Stimulated activated CD8-positive, alpha-beta memory T cell treated with anti-CD3 and anti-CD28 coated beads, Interleukin-15, amount 100 ng/mL, for 1 hour (primary cell): ENCODE results near the gene H2AZ2.
"Not testable (repeated sequence)": the region's sequence is repeated elsewhere in the genome, so short reads cannot be mapped to it uniquely, and the experiment has no call there.

ENCODE experiments used
- DNase-seq: peaks from one replicate; pipeline ENCODE4 v3.0.0-alpha.2; 2020; ENCODE audit warnings: low read depth

Gene H2AZ2

DNA sequence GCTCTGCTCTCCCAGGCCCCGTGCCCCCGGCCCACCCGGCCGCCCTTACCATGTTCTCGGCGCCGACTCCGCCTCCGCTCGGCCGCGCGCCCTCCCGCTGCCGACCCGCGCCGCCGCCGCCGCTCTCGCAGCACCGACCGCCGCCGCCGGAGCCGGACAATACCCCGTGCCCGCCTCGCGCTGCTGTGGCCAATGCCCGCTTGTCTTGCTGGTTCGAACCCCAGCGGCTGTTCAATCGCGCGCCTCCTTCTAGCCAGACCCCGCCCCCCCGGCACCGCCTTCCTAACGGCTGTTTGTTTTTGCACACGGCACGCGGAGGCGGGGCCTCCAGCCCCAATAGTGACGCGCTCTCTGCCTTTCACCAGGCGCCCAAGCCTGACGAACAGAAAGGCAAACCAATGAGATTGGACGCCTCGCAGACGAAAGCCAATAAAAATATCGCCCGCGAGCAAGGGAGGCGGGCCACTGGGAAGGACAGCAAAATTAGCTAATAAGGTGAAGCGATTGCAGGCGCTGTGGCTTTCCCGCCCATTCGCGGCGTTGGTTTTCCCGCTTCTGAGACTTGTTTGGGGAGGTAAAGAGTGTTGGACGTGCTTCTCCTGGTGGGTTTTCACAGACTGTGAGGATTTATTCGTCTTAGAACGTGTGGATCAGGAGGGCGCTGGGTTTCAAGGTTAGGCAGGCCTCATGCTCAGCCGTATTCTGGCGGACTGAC, at the start of gene H2AZ2:
Gene H2AZ2, minus strand, starts transcription at position 168 of the 715 bp plus-strand sequence. Its CDS starts 116 bp downstream, at position 52.
- DNase-seq, result peak; percentile 100

DNA sequence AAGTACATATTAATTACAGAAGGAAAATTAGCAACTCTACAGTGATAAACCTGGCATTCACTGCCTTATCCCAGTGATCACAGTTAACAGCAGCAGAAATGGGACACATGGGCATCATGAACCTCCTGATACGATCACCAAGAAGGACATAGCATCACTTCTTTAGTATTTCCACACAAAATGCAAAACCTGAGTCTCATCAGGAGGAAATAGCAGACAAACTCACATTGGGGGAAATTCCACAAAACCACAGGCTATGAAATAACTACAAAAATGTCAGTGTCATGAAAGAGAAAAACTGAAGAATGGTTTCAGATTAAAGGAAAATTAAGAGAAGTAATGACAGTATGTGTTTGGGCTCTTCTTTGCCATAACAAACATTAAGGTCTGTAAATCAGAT, 49.4 kb upstream of the H2AZ2 start:
- DNase-seq, result no peak

DNA sequence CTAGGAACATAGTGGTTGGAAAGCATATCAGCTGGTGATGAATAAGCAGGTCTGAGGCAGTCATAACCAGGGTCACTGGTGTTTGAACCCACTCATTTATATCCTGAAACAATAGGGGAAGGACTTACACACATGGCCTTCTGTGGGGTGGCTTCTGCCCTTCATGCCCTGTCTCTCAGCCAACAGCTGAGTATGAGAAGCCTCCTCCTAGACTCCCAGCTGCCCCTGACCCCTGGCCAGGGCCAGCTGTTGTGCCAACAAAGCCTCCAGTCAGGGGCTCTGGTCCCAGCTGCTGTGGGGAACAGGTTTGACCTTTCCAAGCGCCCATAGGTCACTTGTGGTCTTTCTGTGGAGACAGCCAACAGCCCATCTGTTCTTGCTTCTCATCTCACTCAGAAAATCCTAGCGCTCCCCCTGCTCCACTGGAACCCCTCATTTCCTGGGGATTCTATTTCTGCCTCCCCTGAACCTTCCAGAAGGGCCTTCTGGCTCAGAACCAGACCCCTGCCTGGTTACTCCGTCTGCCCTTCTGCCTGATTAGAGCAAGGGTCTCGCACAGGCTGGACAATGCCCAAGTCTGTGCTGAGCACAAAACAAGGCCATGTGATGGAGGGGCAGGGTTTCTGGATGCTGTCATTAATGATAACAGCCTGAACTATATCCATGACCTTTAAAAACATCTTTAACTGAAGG, 47.1 kb upstream of the H2AZ2 start:
- DNase-seq, result no peak

DNA sequence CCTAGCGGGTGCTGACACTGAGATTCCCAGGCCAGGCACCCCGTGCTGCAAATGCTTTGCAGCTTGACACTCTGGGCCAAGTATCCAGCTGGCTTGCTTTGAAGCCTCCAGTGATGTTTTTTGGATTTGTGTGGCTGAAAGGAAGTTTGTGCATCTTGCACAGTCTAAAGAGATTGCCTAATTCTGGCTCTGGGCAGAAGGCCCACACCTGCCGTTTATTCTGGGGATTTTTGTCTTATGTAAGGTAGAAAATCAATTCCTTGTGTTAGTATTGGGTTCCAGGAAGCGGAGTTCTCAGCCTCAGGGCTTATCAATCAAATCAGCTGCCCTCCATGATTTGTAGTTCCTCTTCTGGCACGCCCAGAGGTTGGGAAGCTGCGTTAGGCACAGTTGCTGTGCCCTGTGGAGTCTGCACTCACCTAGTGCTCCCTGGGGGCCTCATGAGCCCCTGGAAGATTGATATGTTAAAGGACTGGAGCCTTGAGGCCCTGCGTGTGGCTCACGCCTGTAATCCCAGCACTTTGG, 45.9 kb upstream of the H2AZ2 start:
- DNase-seq, result no peak

DNA sequence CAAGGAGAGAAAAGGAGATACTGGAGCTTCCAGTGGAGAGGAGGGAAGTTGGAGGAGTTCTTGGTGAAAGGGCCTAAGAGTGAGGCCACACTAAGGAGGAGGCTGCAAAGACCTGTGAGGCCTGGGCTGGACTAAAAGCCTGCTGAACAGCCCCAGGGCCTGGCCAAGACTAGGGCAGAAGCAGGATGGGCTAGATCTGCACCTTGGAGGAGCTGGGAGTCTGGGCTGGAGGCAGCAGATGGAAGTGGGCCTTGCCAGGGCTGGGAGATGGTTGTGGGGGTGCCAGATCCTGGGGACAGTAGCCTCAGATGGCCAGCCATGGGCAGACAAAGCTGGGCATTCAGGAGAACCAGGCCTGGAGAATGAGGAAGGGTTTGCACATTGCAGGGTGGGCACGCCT, 43.9 kb upstream of the H2AZ2 start:
- no peak for DNase-seq

DNA sequence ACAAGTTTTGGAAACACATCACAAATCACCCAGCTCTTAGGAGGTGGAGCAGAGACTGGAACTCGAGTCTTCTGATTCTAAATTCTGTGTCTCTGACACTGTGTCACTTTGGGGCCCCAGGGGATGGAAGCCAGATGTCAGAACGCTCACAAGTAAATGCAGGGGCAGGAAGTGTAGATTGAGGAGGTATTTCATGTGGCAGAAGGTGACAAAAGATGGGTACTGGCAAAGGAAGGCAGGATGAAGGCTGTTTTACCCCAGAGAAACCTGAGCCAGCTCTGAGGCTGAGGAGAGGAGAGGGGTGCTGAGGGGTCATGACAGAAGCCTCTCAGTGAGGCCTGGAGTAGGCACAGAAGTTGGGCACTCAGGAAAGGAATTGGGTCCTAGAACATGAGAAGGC, 43.5 kb upstream of the H2AZ2 start:
- DNase-seq, result no peak

DNA sequence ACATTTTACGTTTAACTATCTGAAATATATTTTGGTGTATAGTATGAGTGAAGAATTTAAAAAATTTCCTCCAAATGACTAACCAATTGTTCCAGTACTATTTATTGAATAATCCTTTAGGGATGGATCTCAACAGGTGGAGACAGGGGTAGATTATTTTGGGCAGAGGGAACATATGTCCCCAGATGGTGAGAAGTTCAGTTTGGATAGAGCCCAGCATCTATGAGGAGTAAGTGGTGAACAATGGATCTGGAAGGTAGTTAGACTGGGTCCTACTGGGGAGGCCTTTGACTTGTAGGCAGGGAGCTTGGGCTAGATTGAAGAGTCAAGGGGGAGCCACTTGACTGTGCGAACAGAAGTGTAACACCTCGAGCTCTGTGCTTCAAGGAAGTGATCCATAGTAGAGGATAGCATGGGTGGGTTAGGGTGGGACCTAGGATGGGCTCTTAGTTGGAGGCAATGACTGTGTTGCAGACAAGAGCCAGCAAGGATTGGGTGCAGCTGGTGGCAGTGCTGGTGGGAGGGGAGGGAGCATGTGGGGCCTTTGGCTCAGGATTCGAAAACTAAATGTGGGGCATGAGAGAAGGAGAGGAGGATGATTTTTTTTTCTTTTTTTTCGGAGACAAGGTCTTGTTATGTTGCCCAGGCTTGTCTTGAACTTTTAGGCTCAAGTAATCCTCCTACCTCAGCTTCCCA, 41.3 kb upstream of the H2AZ2 start:
- DNase-seq, result no peak

DNA sequence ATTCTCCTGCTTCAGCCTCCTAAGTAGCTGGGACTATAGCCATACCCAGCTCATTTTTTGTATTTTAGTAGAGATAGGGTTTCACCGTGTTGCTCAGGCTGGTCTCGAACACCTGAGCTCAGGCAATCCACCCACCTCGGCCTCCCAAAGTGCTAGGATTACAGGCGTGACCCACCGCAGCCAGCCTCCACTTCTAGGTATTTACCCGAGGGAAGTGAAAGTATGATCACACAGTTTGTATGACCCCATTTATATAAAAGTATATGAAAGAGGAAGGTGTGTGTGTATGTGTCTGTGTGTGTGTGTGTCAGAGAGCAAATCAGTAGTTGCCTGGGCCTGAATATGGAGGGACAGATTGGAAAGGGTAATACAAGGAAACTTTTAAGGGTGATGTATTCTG, 39.4 kb upstream of the H2AZ2 start:
- DNase-seq, result no peak

DNA sequence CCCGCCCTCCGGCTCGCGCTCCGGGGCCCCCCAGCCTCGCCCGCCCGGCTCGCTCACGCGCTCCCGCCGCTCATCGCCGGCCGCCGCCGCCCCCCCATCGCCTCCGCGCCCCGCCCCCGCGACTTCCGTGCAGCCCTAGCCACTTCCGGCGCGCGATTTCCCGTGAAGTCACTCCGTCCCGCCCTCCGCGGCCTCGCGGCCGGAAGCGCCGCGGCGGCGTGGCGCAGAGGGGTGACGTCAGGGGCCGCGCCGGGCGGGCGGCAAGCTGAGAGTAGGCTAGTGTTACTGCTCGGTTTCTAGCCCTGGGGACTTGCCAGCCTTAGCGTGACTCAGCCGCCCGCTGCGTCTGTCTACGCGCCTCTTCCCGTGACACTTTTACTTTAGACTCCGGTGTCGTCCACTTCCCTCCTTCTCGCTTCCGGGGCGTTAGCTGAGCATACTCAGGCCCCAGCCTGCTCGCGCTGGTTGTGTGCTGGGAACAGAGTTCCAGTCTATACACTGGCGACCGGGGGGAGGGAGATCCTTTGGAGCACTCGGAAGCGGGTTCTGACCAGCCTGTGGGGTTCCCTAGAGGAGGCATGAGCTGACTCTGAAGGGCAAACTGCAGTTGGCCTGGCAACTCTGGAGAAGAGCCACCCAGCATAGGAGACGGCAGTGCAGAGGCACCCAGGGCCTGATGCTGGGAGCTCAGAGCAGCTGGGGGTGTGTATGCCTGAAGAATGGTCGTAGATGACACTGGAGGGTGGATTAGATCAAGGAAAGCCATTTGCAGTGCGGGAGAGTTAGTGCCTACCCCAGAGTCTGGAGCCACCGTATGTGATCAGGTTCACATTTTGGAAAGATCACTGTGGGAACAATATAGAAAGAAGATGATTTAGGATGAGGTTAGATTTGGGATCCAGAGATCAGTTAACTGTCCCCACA, 37.8 kb upstream of the H2AZ2 start, which contains the start of gene PURB:
Gene PURB, minus strand, starts transcription at position 137 of the 924 bp plus-strand sequence. CDS start 182 bp downstream, outside the sequence.
- DNase-seq, result peak; percentile 92

DNA sequence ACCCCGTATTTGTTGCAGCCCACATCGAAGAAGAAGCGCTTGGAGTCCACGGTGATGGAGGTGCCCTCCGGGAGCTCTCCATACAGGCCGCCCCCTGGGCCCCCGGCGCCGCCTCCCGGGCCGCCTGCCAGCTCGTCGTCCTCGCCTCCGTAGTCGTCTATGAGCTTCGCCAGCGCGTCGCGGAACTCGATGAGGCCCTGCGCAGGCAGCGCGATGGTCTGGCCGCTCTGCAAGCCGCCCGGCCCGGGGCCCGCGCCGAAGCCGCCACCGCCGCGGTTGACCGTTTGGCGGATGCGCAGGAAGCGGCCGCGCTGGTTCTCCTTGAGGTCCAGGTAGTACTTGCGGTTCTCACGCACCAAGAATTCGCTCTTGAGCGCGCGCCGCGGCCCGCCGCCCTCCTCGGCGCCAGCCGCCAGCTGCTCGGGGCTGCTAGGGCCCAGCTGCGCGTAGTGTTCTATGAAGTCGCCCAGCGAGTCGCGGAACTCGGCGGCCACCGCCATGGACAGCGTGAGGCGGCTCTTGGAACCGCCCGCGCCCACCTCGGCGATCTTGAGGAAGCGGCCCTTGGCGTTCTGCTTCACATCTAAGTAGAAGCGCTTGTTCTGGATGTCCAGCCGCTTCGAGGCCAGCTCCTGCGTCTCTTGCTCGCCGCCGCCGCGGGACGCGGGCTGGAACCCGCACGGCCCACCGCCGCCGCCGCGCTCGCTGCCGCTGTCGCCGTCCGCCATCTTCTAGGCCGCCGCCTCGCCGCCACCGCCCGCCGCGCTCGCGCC, 36.9 kb upstream of the H2AZ2 start:
- peak; percentile 16 for DNase-seq

DNA sequence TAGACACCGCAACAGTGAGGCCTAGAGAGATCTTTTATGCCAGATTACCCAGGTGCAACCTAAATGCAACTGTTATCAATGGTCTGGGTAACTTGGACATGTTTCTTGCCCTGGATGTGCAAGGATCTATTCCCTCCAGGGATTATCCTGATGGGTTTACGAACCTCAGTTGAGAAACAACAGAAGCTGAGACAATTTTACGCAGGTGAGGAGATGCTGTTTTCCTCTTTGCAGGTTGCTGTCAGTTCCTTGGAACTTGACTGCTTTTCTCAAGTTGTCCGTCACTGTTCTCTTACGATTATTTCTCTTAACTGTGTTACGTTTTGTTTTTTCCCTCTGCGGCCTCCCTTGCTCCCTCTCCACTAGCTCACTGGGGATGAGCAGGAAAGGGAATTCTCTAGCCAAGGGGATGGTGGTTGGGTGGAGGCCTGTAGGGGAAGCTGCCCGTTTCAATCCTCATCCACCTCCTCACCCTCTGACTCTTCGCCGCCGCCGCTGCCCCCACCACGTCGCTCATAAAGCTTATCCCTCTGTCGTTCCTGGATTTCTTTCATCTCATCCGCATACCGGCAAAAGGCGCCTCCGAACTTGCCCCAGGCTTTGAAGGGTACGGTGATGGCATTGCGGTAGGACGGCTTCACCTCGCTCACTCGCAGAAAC, 36.2 kb upstream of the H2AZ2 start:
- DNase-seq, result no peak

DNA sequence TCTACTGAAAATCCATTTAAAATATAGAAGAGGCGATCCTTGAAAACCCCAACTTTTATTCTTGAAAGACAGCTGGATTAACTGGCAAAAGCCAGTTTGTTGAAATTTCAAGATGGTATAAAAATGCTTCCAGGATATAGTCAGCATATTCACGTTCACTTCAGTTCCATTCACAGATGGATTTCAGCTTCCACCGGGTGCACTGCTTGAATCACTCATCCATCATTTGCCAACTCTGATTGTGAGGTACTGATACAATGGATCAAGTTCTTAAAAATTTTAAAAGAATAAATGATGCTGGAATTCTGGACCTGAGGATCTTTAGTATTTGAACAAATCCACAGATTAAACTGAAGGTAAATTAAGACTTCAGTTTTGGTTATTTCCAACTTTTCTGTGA, 35.0 kb upstream of the H2AZ2 start:
- no peak for DNase-seq

DNA sequence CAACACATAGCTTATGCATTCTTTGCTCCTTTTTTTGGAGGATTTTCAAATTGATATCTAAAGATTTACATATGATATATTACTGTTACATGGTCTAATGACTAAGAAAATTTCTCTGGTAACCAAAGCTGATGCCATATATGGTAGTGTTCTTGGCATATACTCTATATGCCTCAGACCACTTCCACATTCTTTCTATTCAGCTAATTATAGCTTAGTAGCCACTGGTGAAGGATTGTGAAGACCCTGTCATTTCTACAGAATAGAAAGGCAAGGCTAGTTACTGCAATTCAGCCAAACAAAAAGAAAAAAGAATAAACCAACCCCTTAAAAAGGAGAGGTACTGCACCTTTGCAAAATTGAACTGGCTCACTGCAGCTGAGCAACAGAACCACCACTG, 33.7 kb upstream of the H2AZ2 start:
- no peak for DNase-seq

DNA sequence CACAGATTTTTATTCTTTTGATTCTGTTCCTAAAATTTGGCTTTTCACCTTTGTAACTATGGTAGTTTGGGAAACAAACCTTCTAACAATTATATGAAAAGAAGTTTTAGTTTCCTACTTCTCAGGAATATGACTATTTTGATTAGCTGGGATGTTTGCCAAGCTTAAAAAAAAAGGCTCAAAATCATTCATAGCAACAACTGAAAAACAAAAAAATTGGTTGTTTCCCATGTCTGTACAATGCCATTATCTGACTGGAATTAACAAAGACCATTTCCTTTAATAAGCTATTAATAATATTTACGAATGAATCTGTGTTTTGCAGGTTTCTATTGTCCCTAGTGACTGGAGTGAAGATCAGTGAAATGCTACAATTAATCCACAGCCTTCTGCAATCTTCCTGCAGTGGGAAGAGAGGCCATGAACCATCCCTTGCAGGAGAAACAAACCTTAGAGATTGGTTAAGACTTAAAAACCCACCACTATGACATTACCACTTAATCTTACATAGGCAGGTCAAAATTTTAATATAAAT, 33.2 kb upstream of the H2AZ2 start:
- DNase-seq, result no peak

DNA sequence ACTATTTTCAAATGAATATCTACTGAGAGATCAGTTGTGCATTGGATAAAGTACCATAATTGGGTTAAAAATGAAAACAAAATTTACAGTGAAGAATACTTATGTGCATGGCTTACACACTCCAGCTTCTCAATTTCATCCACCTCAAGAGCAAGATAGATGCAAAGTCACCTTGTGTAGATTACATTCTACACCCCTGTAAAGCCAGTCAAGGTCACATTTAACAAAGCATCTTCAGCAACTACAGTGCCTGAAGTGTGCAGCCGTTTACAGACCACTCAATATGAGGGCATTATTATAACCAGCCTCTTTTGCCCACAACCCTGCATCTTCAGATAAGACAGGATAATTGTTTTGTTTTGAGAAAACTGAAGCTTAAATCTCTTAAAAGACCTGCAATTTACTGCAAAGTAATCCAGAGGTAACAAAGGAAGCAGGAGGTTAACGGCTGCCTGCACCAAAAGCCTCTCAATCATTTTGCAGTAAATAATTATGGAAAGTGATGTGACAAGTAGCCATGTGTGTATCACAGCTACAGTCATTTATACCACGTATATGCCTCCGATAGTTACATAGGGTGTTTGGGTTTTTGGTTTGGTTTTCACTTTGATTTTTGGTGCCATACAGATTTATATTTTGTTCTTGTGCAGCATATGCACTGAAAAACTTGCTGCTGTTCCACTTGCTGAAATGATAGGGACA, 32.6 kb upstream of the H2AZ2 start:
- no peak for DNase-seq

DNA sequence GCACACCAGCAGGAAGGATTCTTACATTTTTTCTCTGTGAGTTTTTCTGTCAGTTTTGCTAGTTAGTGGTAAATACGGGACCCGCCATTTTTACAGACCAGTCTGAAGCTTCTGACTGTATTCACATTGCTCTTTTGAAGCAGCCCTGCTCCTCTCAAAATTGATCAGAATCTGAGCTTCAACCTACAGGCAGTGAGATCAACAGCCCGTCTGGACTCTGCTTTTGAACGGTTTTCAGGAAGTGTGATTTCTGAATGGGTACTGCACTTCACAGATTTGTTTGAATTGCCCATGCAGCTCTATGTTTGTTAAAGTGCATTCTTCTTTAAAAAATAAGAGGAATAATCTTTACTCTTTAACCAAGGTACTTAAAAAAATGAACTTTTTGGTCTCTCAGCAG, 28.5 kb upstream of the H2AZ2 start:
- no peak for DNase-seq

DNA sequence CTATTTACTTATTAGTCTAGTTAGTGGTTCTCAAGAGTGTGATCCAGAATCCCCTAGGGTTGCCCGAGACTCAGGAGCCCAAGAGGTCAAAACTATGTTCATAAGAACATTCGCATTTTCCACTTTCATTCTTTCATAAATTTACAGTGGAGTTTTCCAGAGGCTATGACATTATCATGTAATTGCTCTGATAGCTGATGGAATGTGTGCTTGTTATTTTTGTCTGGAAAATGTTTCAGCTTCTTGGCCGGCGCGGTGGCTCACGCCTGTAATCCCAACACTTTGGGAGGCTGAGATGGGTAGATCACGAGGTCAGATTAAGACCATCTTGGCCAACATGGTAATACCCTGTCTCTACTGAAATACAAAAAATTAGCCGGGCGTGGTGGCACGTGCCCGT, 27.4 kb upstream of the H2AZ2 start:
- no peak for DNase-seq

DNA sequence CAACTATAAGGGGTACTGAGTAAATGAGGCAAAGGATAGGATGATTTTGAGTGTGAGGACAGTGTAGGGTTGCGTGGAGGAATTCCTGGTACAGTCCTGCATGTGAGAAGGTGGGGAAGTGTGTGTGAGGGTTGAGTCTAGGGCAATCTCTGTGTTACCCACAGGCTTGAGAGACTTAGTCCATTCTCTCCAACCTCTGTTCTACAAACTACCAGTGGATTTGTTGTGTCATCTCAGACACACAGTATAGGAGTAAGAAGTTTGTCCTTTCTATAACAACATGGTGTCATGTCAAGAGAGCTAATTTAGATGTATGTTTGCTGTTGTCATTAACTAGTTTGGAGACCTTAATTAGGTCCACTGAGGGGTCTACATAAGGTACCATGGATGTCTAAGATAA, 24.9 kb upstream of the H2AZ2 start:
- DNase-seq, result no peak

DNA sequence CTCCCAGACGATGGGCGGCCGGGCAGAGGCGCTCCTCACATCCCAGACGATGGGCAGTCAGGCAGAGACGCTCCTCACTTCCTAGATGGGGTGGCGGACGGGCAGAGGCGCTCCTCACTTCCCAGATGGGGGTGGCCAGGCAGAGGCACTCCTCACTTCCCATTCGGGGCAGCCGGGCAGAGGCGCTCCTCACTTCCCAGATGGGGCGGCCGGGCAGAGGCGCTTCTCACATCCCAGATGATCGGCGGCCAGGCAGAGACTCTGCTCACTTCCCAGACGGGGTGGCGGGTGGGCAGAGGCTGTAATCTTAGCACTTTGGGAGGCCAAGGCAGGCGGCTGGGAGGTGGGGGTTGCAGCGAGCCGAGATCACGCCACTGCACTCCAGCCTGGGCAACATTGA, 24.0 kb upstream of the H2AZ2 start:
- not testable (repeated sequence) for DNase-seq
